Measurements from ENCODE around the gene PALLD. TPM values are rescaled to one million over a fixed set of nuclear protein-coding genes. Genes with fewer than 3 reads are reported as not detected.
A peak's percentile ranks its signal among the peaks of the same experiment; 100 is the strongest.
"Not testable (repeated sequence)": the region's sequence is repeated elsewhere in the genome, so short reads cannot be mapped to it uniquely, and the experiment has no call there.

The PALLD gene
- 6.5 TPM for total RNA-seq (2021; ENCODE audit: unreplicated experiment)
- polyA plus RNA-seq (2012; ENCODE audit: insufficient read length), result 4.5 TPM
- Bru-seq, nascent RNA, result percentile 34 among the genes with signal in this experiment
- percentile 29 among the genes with signal in this experiment for BruChase-seq, experiment 1, labeled RNA remaining after a 2-hour chase
- percentile 34 among the genes with signal in this experiment for BruChase-seq, experiment 2, labeled RNA remaining after a 6-hour chase
- long read RNA-seq, full-length matches to known transcripts, result 4 of 18 reads
- long read RNA-seq, partial matches to known transcripts, result 11 of 18 reads
- long read RNA-seq, other reads (novel, unspliced or antisense), result 3 of 18 reads

- ATAC-seq (no peak), DNase-seq (ENCODE audit: low read depth, low spot score) (no peak)
- TF ChIP-seq POLR2AphosphoS5 (IDR thresholded peaks at IDR 0.05; ENCODE audit: low read depth, low read length) (no peak), TCF7L2 (IDR thresholded peaks at IDR 0.05; ENCODE audit: low read depth, low read length) (no peak), REST (IDR thresholded peaks at IDR 0.05; ENCODE audit: insufficient read depth in 1 of 2, low read depth in 2 of 2, low read length in 1 of 2) (no peak), CTCF (IDR thresholded peaks at IDR 0.05) (no peak), SIN3A (IDR thresholded peaks at IDR 0.05; ENCODE audit: borderline replicate concordance, insufficient read depth, low read depth, low read length) (no peak)
- ChIA-PET POLR2A (no interaction called here), CTCF (no interaction called here)
- Histone ChIP-seq H3K4me1 (ENCODE audit: control insufficient read depth, insufficient read depth, low read length) (no peaks in the 10 kb centered on the region), H3K9me3 (ENCODE audit: control insufficient read depth, insufficient read depth, low read depth, low read length) (no peaks in the 10 kb centered on the region), H3K4me3 (ENCODE audit: low read depth in 2 of 2, low read length in 2 of 2) (no peak within 1 kb of the TSS), H3K27me3 (ENCODE audit: control insufficient read depth, insufficient read depth, low read length) (no peaks in the 10 kb centered on the region), H3K36me3 (ENCODE audit: control insufficient read depth, insufficient read depth, low read length) (no peaks in the 10 kb centered on the region), H3K27ac (ENCODE audit: low read length) (no peak within 1 kb of the TSS)
- intact Hi-C loops (cut with micrococcal nuclease; ENCODE audit: unreplicated experiment), result no loop called here
- no TSS peak for BruUV-seq (replicated peaks)
- in situ Hi-C loops (cut with HindIII; ENCODE audit: low pct_unique_long_range_greater_than_20kb, low sequenced_read_pairs), result no loop called here
These were observed at the start of gene PALLD for GRCh38 chr4:168496834-168497233. Gene PALLD, plus strand, starts transcription at chr4:168497052.

- ATAC-seq; H3K9me3 ChIP-seq (ENCODE audit: control insufficient read depth, insufficient read depth, low read depth, low read length); H3K27me3 ChIP-seq (ENCODE audit: control insufficient read depth, insufficient read depth, low read length); CTCF ChIA-PET; H3K4me3 ChIP-seq (ENCODE audit: low read depth in 2 of 2, low read length in 2 of 2); H3K36me3 ChIP-seq (ENCODE audit: control insufficient read depth, insufficient read depth, low read length); POLR2A ChIA-PET; BruUV-seq (replicated peaks); intact Hi-C loops (cut with micrococcal nuclease; ENCODE audit: unreplicated experiment); in situ Hi-C loops (cut with HindIII; ENCODE audit: low pct_unique_long_range_greater_than_20kb, low sequenced_read_pairs); H3K27ac ChIP-seq (ENCODE audit: low read length); H3K4me1 ChIP-seq (ENCODE audit: control insufficient read depth, insufficient read depth, low read length); DNase-seq (ENCODE audit: low read depth, low spot score): not testable (repeated sequence)
These were observed 47.8 kb upstream of the PALLD start for GRCh38 chr4:168449063-168449462.

- DNase-seq (ENCODE audit: low read depth, low spot score) (peak; percentile 67), ATAC-seq (peak; percentile 63)
- H3K27me3 ChIP-seq (ENCODE audit: control insufficient read depth, insufficient read depth, low read length), result no peaks in the 10 kb centered on the region
- H3K9me3 ChIP-seq (ENCODE audit: control insufficient read depth, insufficient read depth, low read depth, low read length), result no peaks in the 10 kb centered on the region
- no peak overlapping the region for H3K27ac ChIP-seq (ENCODE audit: low read length)
- in situ Hi-C loops (cut with HindIII; ENCODE audit: low pct_unique_long_range_greater_than_20kb, low sequenced_read_pairs), result no loop called here
- H3K4me3 ChIP-seq (ENCODE audit: low read depth in 2 of 2, low read length in 2 of 2), result no peak overlapping the region
- CTCF ChIA-PET, result no interaction called here
- H3K4me1 ChIP-seq (ENCODE audit: control insufficient read depth, insufficient read depth, low read length), result no peaks in the 10 kb centered on the region; the same call in 1 of the 2 replicates
- intact Hi-C loops (cut with micrococcal nuclease; ENCODE audit: unreplicated experiment), result no loop called here
- TF ChIP-seq CTCF (IDR thresholded peaks at IDR 0.05) (no peak), TCF7L2 (IDR thresholded peaks at IDR 0.05; ENCODE audit: low read depth, low read length) (no peak), SIN3A (IDR thresholded peaks at IDR 0.05; ENCODE audit: borderline replicate concordance, insufficient read depth, low read depth, low read length) (no peak)
- H3K36me3 ChIP-seq (ENCODE audit: control insufficient read depth, insufficient read depth, low read length), result no peaks in the 10 kb centered on the region
- POLR2A ChIA-PET, result no interaction called here
- BruUV-seq (replicated peaks), result no TSS peak
These were observed 47.0 kb upstream of the PALLD start for GRCh38 chr4:168449719-168450452.

Measured in Panc1 (cell line).